ENCODE measurements around the gene C16orf87.

C16orf87 gene

DNA sequence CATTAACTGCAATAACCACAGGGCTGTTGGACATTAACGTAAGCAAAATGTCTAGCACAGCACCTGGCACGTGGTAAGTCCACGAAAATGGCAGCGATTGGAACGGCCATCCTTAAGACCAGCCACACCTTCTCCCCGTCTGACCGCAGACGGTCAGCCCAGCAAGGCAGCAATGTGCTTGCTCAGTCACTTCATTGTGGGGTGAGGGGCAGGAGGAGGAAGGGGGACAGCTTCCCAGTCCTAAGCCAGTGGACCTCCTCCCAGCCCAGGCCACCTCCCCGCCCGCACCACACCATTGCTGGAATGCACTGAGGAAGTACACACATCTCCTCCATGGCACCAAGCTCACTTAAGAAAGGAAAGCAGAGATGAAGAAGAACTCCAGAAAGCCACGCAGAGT lies 74.2 kb downstream of the C16orf87 start:
- no peak for DNase-seq (ENCODE audit: low spot score)

DNA sequence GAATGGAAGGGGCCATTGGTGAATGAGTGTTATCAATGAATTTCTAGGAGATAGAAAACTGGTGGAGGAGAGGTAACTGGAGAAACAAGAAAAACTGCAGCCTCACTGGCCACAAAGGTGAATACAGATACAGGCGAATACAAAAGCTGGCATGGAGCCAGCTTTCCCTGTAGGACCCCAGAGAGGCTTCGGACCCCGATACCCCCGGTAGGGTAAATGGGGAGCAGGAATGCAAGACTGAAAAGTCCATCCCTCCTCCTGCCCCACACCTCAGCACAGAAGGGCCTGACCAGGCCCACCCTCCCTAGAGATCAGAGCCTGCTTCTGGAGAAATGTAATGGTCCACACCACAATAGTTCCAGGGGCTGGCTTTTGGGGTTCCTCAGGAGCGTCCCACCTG lies 78.0 kb downstream of the C16orf87 start:
- no peak for DNase-seq (ENCODE audit: low spot score)

DNA sequence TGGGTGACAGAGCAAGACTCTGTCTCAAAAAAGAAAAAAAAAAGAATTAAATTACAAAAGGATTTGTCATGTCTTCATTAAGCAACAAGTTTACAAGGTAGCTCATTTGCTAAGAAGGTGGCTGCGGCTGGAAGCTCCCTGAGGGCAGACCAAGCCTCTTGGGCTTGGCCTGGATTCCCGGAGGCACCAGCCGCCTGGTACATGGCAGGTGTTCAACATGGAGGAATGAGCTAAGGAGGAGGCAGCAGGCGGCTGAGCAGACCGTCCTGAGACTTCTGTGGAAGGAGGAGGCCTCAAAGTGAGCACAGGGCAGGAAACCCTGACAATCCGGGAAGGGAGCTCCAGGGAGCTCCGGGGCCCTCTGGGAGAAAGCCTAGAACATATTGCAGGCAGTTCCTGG lies 79.6 kb downstream of the C16orf87 start:
- no peak for DNase-seq (ENCODE audit: low spot score)

DNA sequence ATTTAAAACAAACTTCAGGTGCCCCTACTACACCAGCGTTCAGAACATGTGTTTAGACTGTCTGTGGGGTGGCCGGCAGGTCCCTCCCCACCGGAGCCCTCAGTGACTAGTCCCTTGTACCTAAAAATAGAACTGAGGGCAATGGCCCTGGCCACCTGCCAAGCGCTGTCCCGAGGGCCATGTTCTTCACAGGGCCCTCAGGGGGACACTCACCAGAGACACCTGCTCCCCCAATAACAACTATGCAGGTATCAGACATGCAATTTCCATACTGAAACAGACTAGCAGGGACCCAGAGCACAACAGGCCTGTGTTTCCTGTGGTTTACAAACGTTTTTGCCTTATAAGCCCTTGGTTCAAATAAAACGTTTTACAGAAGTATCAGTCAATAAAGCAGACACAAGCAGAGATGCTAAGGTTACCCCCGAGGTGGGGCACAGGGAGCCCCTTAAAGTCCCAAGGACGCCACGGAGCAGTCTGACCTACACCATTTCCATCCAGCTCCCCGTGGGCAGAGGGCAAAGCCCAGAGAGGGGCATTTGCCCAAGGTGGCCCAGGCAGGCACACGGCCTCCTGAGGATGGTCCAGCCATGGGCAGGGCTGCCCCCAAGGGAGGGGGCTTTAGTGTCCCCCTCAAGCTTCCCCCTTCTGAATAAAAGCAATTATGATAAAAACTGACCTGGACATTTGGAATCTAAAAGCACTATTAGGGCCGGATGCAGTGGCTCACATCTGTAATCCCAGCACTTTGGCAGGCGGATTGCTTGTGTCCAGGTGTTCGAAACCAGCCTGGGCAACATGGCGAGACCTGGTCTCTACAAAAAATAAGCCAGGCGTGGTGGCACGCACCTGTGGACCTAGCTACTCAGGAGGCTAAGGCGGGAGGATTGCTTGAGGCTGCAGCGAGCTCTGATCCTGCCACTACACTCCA lies 81.9 kb downstream of the C16orf87 start:
- no peak for DNase-seq (ENCODE audit: low spot score)

DNA sequence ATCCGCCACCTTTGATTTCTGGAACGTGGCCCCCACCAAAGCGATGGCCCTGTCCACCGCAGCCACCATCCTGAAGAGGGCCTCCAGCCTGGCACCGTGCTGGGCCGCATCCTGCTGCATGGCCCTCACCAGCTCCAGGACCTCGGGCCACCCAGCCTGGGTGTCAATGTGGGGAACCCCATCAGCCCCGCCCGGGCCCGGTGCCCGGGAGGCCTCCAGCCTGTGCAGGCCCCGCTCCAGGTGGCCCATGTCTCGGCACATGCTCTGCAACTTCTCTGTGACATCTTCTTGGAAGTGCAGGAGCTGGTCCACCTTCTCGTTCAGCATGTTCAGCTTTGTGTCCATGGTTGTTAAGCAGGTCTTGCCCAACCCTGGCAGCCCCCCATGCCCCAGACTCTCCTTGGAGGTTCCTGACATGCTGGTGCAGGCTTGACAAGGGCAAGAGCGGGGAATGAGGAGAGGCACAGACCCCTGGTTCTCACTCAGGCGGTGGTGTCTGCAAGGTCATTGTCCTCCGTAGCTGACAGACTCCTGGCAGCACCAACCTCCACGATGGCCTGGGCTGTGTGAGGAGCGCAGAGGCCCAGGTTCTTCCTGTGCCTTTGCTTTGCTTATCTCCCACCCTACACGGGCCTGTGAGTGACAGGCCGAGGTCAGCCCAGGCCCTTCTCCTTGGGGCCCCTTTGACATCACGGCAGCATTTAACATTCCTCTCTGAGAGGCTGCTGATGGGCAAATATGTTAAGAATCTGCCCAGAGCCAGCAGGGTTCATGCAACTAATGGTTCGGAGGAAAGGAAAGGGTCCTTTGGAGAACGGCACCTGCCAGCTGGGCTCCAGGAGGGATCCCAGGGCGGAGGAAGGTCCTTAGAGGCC lies 83.0 kb downstream of the C16orf87 start, which contains the start of gene MYLK3:
TSS of gene MYLK3 (minus strand) at position 568 of the 875 bp plus-strand sequence. CDS start at position 417, 151 bp downstream.
- DNase-seq (ENCODE audit: low spot score) = peak; percentile 31

DNA sequence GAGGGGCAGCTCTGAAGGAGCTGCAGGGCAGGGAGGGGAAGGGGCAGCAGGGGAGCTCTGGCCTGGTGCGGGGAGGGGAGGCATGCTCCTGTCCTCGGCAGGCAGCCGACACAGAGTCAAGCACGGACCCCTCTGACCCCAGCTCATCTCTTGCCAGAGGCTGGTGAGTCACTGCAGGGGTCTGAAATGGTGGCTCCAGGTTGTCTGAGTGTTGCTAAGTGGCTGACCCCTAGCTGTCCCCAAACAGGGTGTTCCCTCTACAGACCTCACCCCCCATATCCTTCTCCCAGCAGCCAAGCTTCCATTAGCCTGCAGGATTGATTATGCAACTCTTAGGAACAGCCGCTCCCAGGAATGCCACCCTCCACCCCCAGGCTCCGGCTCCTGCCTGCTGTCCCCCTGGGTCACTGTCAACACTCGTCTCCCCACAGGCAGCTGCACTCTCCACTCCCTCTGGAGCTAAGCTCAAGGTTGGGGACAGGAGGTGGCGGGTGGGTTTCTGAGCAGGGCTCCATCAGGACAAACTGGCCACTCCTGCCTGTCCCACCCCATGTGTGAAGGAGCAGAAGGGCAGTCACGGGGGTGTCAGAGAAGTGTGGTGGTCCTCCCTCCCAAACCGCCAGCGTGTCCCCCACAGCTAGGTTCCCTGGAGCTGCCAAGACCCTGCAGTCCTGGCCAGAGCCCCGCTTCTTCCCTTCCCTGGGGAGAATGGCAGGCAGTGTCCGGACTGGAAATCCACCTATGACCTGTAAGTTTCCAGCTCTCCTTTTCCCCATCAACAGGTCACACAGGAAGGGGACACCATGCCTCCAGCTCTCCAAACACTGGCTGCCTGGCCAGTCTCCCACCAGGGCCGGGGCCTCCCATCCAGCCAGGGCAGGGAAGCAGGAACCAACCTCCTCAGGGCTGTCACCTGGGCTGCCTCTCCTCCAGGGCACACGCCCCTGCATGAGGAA lies 83.9 kb downstream of the C16orf87 start:
- peak; percentile 41 for DNase-seq (ENCODE audit: low spot score)

Data from HuH-7 (cell line).